Activated naive CD4-positive, alpha-beta T cell (primary cell): ENCODE data around the gene FAM107B.

Source experiments
- DNase-seq, 4 experiments: peaks; one replicate each; lab custom pipeline; 2025; lab: John Stamatoyannopoulos, UW

FAM107B gene

GRCh38 chr10:14556285-14556956 is 218.3 kb downstream of the FAM107B start:
- DNase-seq, result no peak

GRCh38 chr10:14555807-14556206 is 218.9 kb downstream of the FAM107B start:
- no peak for DNase-seq

- no peak for DNase-seq
Measured at GRCh38 chr10:14554491-14555205, 220.0 kb downstream of the FAM107B start.

GRCh38 chr10:14554091-14554490 is 220.6 kb downstream of the FAM107B start:
- DNase-seq, result no peak

GRCh38 chr10:14553448-14553847 is 221.2 kb downstream of the FAM107B start:
- no peak for DNase-seq

GRCh38 chr10:14552015-14552414 is 222.7 kb downstream of the FAM107B start:
- DNase-seq, result no peak

GRCh38 chr10:14550471-14550981 is 224.2 kb downstream of the FAM107B start:
- DNase-seq, result no peak

- no peak for DNase-seq
Measured at GRCh38 chr10:14549496-14549895, 225.2 kb downstream of the FAM107B start.

GRCh38 chr10:14548970-14549369 is 225.7 kb downstream of the FAM107B start:
- DNase-seq, result no peak

- no peak for DNase-seq
Measured at GRCh38 chr10:14548474-14548873, 226.2 kb downstream of the FAM107B start.

GRCh38 chr10:14547816-14548215 is 226.9 kb downstream of the FAM107B start:
- DNase-seq, result no peak

- no peak for DNase-seq
Measured at GRCh38 chr10:14545827-14546226, 228.9 kb downstream of the FAM107B start.

- no peak for DNase-seq
Measured at GRCh38 chr10:14543904-14544210, 230.8 kb downstream of the FAM107B start.

GRCh38 chr10:14543046-14543903 is 231.4 kb downstream of the FAM107B start:
- DNase-seq, result no peak

- no peak for DNase-seq
Measured at GRCh38 chr10:14541379-14541778, 233.3 kb downstream of the FAM107B start.

GRCh38 chr10:14540611-14541010 is 234.1 kb downstream of the FAM107B start:
- DNase-seq, result no peak

- no peak for DNase-seq
Measured at GRCh38 chr10:14540062-14540461, 234.6 kb downstream of the FAM107B start.

GRCh38 chr10:14539176-14539575 is 235.5 kb downstream of the FAM107B start:
- no peak for DNase-seq

GRCh38 chr10:14536241-14537213 is 238.2 kb downstream of the FAM107B start:
- DNase-seq, result peak in 2 of 4 experiments; percentile 11

GRCh38 chr10:14535457-14536130 is 239.1 kb downstream of the FAM107B start:
- DNase-seq, result no peak

GRCh38 chr10:14534152-14534551 is 240.5 kb downstream of the FAM107B start:
- DNase-seq, result no peak
